ENCODE measurements around the gene BIN1. TPM values are rescaled to one million over a fixed set of nuclear protein-coding genes. Genes with fewer than 3 reads are reported as not detected.

Gene BIN1
- total RNA-seq, 1 experiment from 2014 or later: 31.8 TPM

- Histone ChIP-seq H3K4me1 (ENCODE audit: control insufficient read depth in 1 of 2, insufficient read depth in 2 of 2, low read length in 2 of 2) (peaks cover 0 to 21% of the 10 kb centered on the region in 2 experiments; a peak in 2 of 4 replicates), H3K9me3 (ENCODE audit: control insufficient read depth in 1 of 2, insufficient read depth in 1 of 2, low read depth in 1 of 2, low read length in 2 of 2) (no peaks in the 10 kb centered on the region), H3K4me3 (replicated peaks in 1 of 2; ENCODE audit: low read depth in 1 of 2, low read length in 2 of 2) (no peak overlapping the region), H3K27me3 (ENCODE audit: insufficient read depth, low read length) (no peaks in the 10 kb centered on the region), H3K27ac (ENCODE audit: low read depth, low read length) (no peak overlapping the region), H3K9ac (ENCODE audit: low read length) (no peak overlapping the region), H4K20me1 (ENCODE audit: insufficient read depth) (no peaks in the 10 kb centered on the region), H3K79me2 (ENCODE audit: insufficient read depth, low read length) (no peaks in the 10 kb centered on the region), H2AFZ (ENCODE audit: low read depth, low read length, poor library complexity, severe bottlenecking) (no peak overlapping the region), H3K9me2 (ENCODE audit: insufficient read depth) (no peaks in the 10 kb centered on the region), H3K36me3 (ENCODE audit: control insufficient read depth in 1 of 2, insufficient read depth in 2 of 2, low read length in 2 of 2) (no peaks in the 10 kb centered on the region), H3K4me2 (ENCODE audit: low read length) (no peak overlapping the region)
- ChIA-PET CTCF (interaction anchor here (0.8 kb wide), 1 partner anchor 14 kb away, joined by 3 read pairs; no protein-coding TSS in a partner anchor), RAD21 (ENCODE audit: low non-redundant PET in 1 of 2, low total read pairs in 2 of 2, uncharacterized antibody in 2 of 2, unreplicated experiment in 2 of 2) (no interaction called here), POLR2A (no interaction called here)
- DNase-seq (ENCODE audit: low read depth, low spot score): no peak
- BruUV-seq (replicated peaks): no TSS peak
- TF ChIP-seq CBX3 (IDR thresholded peaks at IDR 0.05; ENCODE audit: low read depth) (no peak), POLR2A (IDR thresholded peaks at IDR 0.05; ENCODE audit: borderline replicate concordance, extremely low read depth, insufficient read depth, insufficient read length) (no peak), REST (IDR thresholded peaks at IDR 0.05; ENCODE audit: low read depth) (no peak), ZNF274 (IDR thresholded peaks at IDR 0.05; ENCODE audit: low read depth, low read length) (no peak), YY1 (IDR thresholded peaks at IDR 0.05; ENCODE audit: extremely low read depth, insufficient replicate concordance, low read depth, low read length) (no peak), ZBTB33 (IDR thresholded peaks at IDR 0.05; ENCODE audit: extremely low read depth, insufficient replicate concordance, low read length) (no peak), SP1 (IDR thresholded peaks at IDR 0.05; ENCODE audit: low read depth) (no peak), EZH2phosphoT487 (IDR thresholded peaks at IDR 0.05; ENCODE audit: borderline replicate concordance) (no peak), TCF7L2 (IDR thresholded peaks at IDR 0.05; ENCODE audit: borderline replicate concordance, extremely low read depth, insufficient read depth, insufficient read length) (no peak), FOSL1 (IDR thresholded peaks at IDR 0.05; ENCODE audit: low read depth) (no peak), RAD21 (IDR thresholded peaks at IDR 0.05; ENCODE audit: low read depth) (no peak), EGR1 (IDR thresholded peaks at IDR 0.05; ENCODE audit: low read depth) (no peak), SRF (IDR thresholded peaks at IDR 0.05; ENCODE audit: low read depth) (no peak), JUND (IDR thresholded peaks at IDR 0.05) (no peak)
- TF ChIP-seq, protein P1, sequence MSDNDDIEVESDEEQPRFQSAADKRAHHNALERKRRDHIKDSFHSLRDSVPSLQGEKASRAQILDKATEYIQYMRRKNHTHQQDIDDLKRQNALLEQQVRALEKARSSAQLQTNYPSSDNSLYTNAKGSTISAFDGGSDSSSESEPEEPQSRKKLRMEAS (IDR thresholded peaks at IDR 0.05): no peak
- no peak for ATAC-seq
- intact Hi-C loops (cut with micrococcal nuclease): no loop called here
These were observed 53.0 kb downstream of the BIN1 start for GRCh38 chr2:127053731-127054603.
